ENCODE results near the gene TMX1. TPM values are rescaled to one million over a fixed set of nuclear protein-coding genes. Genes with fewer than 3 reads are reported as not detected.

TMX1 gene
- total and polyA plus RNA-seq, 5 donors, result 4.3 to 12.5 (median 9.9) TPM

DNA sequence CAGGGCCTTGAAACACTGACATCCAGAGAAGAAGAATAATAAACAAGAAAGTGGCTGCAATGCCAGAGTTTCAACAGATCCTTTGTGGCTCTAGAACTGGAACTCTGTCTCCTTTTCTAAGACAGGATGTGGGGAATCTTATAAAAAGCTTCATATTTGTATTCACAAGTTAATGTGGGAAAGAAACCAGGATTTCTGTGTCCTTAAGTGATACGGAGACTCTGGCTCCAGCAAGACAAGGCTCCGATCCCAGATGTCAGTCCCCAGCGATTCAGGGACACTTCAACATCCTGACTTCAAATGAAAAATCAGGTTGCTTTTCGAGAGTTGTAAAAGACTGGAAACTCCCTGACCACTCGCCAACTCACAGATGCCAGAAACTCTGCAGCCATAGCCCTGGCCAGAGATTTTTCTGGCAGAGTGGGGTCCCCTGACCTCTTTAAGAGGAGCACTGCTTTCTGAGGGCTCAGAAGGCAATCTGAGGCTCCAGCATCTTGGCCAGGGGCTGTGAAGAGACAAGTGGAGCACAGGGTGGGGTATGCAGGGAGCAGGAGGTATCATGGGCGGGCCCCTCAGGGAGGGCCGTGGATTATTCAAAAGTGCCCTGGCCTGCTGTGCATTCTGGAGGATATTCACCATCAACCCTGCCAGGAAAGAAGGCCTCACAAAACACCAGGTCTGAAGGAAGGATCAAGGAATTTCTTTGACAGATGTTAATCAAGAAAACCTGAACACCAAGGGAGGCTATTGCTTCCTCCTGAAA is 53.3 kb downstream of the TMX1 start:
- DNase-seq, result peak; percentile 52 to 82 (median 82)
- intact Hi-C loops (cut with DNase I), result no loop called here
- no peak overlapping the region for H3K4me3 ChIP-seq (ENCODE audit: low read length)
- WGBS, result 32% methylated on average over 7 of the region's 7 CpGs
- no peaks in the 10 kb centered on the region for H3K9me3 ChIP-seq (ENCODE audit: control insufficient read depth, low read length)
- H3K4me1 ChIP-seq (ENCODE audit: control insufficient read depth, insufficient read depth, low read length), result no peaks in the 10 kb centered on the region
- ATAC-seq, result peak; percentile 74 to 88
- H3K27ac ChIP-seq (ENCODE audit: low read length), result peak overlapping the region; percentile 51
- no peaks in the 10 kb centered on the region for H3K27me3 ChIP-seq (ENCODE audit: control insufficient read depth, insufficient read depth)

DNA sequence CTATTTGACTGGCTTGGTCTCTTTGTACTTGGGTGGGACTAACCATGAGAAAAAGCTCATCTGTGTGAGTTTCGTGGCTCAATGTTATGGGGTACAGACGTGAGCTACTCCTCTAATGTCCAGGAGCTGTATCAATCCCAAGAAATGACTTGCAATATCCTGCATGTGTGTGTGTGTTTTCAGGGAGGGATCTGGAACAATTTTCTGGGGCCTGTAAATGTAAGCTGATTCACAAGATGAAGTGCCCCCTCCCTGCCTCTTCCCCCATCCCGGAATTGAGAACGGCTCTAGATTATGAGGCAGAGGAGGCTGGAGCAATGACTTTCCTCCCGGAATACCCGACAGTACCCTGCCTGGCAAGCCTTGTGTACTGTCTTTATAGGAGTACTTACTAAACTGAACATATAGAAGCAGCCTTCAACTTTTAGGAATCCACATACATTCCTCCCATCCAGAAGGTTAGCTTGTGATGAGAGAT is 53.9 kb downstream of the TMX1 start:
- H3K9me3 ChIP-seq (ENCODE audit: control insufficient read depth, low read length), result no peaks in the 10 kb centered on the region
- no peak for DNase-seq
- H3K27ac ChIP-seq (ENCODE audit: low read length), result peak overlapping the region; percentile 37
- ATAC-seq, result peak in 1 of 2 donors; percentile 21
- no peaks in the 10 kb centered on the region for H3K4me1 ChIP-seq (ENCODE audit: control insufficient read depth, insufficient read depth, low read length)
- intact Hi-C loops (cut with DNase I), result no loop called here
- no peak overlapping the region for H3K4me3 ChIP-seq (ENCODE audit: low read length)
- no peaks in the 10 kb centered on the region for H3K27me3 ChIP-seq (ENCODE audit: control insufficient read depth, insufficient read depth)
- WGBS, result 73% methylated on average over 6 of the region's 6 CpGs

DNA sequence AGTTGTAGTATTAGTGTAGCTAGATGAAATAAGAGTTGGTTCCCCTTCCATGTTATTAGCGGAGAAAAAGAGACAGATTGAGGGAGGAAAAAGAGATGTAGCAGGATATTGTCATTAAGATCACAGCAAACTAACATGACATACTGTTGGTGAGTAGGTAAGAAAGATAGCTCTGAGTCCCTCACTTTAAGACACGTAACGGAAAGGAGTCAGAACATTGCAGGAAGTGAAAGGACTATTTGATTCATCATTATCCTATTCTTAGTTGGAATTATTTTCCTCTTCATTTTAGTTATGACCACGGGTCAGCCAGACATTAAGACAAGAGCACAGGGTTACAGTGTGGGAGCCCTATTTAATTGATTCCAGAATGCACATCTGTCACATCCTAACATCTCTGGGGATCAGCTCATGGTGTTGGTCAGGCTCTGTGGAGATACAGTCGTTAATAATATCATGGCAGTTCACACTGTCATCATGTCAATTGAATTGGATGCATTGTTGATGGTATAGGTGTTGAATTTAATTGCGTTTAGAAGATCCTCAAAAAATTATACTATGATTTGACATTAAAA is 55.0 kb downstream of the TMX1 start:
- H3K9me3 ChIP-seq (ENCODE audit: control insufficient read depth, low read length), result no peaks in the 10 kb centered on the region
- 64% methylated on average over 6 of the region's 6 CpGs for WGBS
- no peaks in the 10 kb centered on the region for H3K27me3 ChIP-seq (ENCODE audit: control insufficient read depth, insufficient read depth)
- intact Hi-C loops (cut with DNase I), result no loop called here
- no peak overlapping the region for H3K27ac ChIP-seq (ENCODE audit: low read length)
- DNase-seq (no peak), ATAC-seq (no peak)
- no peaks in the 10 kb centered on the region for H3K4me1 ChIP-seq (ENCODE audit: control insufficient read depth, insufficient read depth, low read length)
- H3K4me3 ChIP-seq (ENCODE audit: low read length), result no peak overlapping the region

DNA sequence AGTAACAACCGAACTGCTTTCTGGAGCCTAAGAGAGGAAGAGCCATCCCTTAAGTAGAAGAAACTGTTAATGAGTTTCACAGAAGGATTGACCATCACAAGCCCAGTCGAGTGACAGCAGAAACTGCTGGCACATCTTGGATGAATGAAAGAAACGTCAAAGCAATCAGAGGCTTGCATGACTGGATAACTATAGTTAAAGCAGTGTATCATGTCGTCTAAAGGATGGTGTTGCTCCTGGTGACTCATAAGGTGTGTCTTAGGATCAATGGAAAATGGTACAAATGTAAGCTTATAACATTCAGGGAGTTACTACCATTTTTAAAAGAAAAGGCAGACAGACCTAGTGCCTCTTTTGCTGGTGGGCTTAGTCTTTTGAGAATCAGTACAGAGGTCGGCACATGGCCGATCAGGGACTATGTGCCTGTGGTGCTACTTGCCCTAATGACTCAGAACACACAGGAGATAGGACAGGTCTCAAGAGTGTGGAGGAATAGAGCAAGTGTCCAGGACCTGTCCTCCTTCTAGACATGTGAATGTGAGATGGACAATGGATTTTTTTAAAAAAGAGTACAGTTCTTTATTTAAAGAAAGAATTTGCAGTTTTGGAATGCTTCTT is 55.7 kb downstream of the TMX1 start:
- DNase-seq (no peak), ATAC-seq (no peak)
- no peak overlapping the region for H3K4me3 ChIP-seq (ENCODE audit: low read length)
- no peaks in the 10 kb centered on the region for H3K9me3 ChIP-seq (ENCODE audit: control insufficient read depth, low read length)
- WGBS, result 77% methylated on average over 6 of the region's 6 CpGs
- intact Hi-C loops (cut with DNase I), result no loop called here
- no peak overlapping the region for H3K27ac ChIP-seq (ENCODE audit: low read length)
- H3K27me3 ChIP-seq (ENCODE audit: control insufficient read depth, insufficient read depth), result no peaks in the 10 kb centered on the region
- H3K4me1 ChIP-seq (ENCODE audit: control insufficient read depth, insufficient read depth, low read length), result no peaks in the 10 kb centered on the region

DNA sequence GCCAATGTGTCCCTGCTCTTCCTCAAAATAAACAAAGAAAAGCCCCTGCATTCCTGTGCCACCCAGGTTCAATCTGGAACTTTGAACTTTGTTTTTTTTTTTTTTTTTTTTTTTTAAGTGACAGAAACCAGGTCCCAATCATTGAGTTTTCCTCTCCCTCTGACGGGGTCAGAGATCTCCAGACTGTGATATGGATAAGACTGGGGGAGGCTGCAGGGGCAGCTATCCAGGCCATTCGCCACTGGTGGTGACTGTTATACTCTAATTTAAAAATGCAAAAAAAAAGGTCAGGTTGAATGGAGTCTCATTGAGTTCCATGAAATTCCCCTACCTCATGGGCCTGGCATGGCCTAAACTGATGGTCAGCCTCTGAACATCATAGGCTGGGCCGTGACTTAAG is 57.0 kb downstream of the TMX1 start:
- Histone ChIP-seq H3K4me1 (ENCODE audit: control insufficient read depth, insufficient read depth, low read length) (no peaks in the 10 kb centered on the region), H3K27me3 (ENCODE audit: control insufficient read depth, insufficient read depth) (no peaks in the 10 kb centered on the region), H3K9me3 (ENCODE audit: control insufficient read depth, low read length) (no peaks in the 10 kb centered on the region), H3K27ac (ENCODE audit: low read length) (no peak overlapping the region), H3K4me3 (ENCODE audit: low read length) (no peak overlapping the region)
- DNase-seq, result no peak
- ATAC-seq, result no peak
- intact Hi-C loops (cut with DNase I), result no loop called here
- WGBS, result 91% methylated on average over 3 of the region's 3 CpGs

DNA sequence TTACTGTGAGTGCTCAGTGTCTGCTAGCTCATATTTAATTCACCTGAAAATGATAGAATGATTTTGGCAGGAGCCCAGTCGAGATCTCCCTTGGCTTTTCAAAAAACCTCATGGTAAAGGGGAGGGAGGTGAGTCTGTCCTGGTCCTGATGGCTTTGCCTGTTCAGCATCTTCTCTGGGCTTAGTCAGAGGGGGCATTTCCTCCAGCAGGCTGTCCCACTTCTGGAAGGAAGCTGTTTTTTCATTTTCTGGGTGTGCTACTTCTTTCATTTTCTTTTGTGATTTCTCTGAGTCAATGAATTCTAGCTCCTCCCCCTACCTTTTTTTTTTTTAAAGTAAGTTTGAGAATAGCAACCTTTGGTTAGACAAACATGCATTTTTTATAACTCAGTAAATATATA is 58.8 kb downstream of the TMX1 start:
- WGBS, result 92% methylated on average over 1 of the region's 1 CpG

DNA sequence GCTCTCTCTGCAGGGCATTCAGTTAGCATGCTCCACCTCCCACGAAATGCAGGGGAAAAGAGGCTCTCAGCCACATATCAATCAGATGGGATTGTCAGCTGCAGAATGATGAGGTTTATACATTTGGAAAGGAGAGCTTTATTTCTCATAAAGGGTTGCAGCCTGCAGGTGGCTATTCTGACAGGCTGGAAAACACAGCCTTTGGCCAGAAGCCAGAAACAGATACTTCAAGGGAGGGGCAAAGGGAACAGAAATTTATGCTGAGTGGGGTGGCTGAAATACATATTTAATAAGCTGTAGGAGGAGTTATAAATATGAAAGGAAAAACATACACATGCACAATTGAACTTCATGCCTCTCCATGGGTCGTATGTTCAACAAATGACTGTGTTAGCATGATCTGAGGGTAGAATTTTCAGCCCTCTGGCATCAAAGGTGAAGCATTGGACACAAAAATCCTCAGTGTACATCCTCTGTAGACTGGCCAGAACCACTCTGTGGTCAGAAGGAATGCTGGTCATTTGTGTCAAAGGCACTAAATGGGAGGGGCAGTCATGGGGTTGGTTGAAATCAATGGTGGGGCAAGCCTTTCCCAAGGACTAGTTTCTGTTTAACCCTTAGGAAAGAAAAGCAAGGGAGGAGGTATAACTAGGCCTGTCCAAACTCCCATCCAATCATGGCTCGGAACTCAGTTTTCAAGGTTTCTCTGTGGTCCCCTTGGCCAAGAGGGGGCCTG is 62.4 kb downstream of the TMX1 start:
- no peaks in the 10 kb centered on the region for H3K4me1 ChIP-seq (ENCODE audit: control insufficient read depth, insufficient read depth, low read length)
- no peak overlapping the region for H3K4me3 ChIP-seq (ENCODE audit: low read length)
- 82% methylated on average over 3 of the region's 3 CpGs for WGBS
- H3K9me3 ChIP-seq (ENCODE audit: control insufficient read depth, low read length), result no peaks in the 10 kb centered on the region
- H3K27ac ChIP-seq (ENCODE audit: low read length), result no peak overlapping the region
- DNase-seq (no peak), ATAC-seq (no peak)
- intact Hi-C loops (cut with DNase I), result no loop called here
- no peaks in the 10 kb centered on the region for H3K27me3 ChIP-seq (ENCODE audit: control insufficient read depth, insufficient read depth)

More for the DNA sequence above, 58.8 kb downstream of the TMX1 start:
- no peaks in the 10 kb centered on the region for H3K9me3 ChIP-seq (ENCODE audit: control insufficient read depth, low read length)
- H3K4me1 ChIP-seq (ENCODE audit: control insufficient read depth, insufficient read depth, low read length), result no peaks in the 10 kb centered on the region
- no peaks in the 10 kb centered on the region for H3K27me3 ChIP-seq (ENCODE audit: control insufficient read depth, insufficient read depth)
- no peak overlapping the region for H3K4me3 ChIP-seq (ENCODE audit: low read length)
- intact Hi-C loops (cut with DNase I), result no loop called here
- no peak for ATAC-seq
- DNase-seq, result no peak
- H3K27ac ChIP-seq (ENCODE audit: low read length), result no peak overlapping the region

DNA sequence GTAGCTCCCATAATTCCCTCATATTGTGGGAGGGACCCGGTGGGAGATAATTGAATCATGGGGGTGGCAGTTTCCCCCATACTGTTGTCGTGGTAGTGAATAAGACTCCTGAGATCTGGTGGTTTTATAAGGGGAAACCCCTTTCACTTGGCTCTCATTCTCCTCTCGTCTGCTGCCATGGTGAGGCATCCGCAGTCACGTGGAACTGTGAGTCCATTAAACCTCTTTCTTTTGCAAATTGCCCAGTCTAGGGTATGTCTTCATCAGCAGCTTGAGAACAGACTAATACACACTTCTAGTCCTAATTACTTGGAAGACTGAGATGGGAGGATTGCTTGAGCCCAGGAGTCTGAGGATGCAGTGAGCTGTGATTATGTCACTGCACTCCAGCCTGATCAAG is 64.4 kb downstream of the TMX1 start:
- H3K4me1 ChIP-seq (ENCODE audit: control insufficient read depth, insufficient read depth, low read length), result no peaks in the 10 kb centered on the region
- intact Hi-C loops (cut with DNase I), result no loop called here
- WGBS, result 79% methylated on average over 5 of the region's 5 CpGs
- no peak overlapping the region for H3K27ac ChIP-seq (ENCODE audit: low read length)
- no peaks in the 10 kb centered on the region for H3K27me3 ChIP-seq (ENCODE audit: control insufficient read depth, insufficient read depth)
- DNase-seq (no peak), ATAC-seq (no peak)
- no peak overlapping the region for H3K4me3 ChIP-seq (ENCODE audit: low read length)
- H3K9me3 ChIP-seq (ENCODE audit: control insufficient read depth, low read length), result no peaks in the 10 kb centered on the region

DNA sequence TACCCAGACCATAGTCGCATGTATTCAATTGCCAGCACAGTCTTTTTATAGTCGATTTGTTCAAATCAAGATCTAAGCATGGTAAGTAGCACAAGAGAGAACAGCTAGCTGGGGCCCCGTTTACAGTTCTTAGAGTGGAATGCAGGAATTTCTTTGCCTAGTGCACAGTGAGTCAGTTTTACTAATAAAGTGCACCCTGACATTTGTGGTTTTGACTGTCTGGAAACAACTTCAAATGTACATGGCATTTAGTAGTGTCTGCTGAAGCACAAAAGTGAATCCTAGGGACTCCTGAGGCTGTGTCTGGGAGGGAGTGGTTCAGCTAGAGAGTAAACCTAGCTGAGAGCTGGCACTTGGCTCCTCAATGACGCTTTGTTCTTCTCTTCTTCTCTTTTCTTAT is 64.9 kb downstream of the TMX1 start:
- intact Hi-C loops (cut with DNase I), result no loop called here
- ATAC-seq (no peak), DNase-seq (no peak)
- H3K27me3 ChIP-seq (ENCODE audit: control insufficient read depth, insufficient read depth), result no peaks in the 10 kb centered on the region
- no peaks in the 10 kb centered on the region for H3K4me1 ChIP-seq (ENCODE audit: control insufficient read depth, insufficient read depth, low read length)
- WGBS, result 73% methylated on average over 4 of the region's 4 CpGs
- no peak overlapping the region for H3K4me3 ChIP-seq (ENCODE audit: low read length)
- H3K27ac ChIP-seq (ENCODE audit: low read length), result no peak overlapping the region
- no peaks in the 10 kb centered on the region for H3K9me3 ChIP-seq (ENCODE audit: control insufficient read depth, low read length)

DNA sequence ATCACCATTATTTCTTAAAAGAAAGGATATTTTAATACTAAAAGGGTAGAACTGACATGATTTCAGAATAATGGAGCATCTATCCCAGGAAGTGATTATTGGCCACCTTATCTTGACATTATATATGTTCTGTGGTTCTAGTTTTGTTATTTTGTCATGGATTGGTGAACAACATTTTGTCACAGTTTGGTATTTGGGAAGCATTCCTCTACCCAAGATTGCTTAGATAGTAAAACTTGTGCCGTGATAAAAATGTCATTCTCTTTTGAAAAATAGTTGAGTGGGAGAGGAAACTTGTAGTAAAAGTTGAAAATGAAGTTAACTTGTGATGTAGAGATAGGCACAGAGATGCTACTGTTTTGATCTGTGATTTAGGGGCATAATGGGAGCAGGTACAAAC is 65.7 kb downstream of the TMX1 start:
- 92% methylated on average over 1 of the region's 1 CpG for WGBS
- H3K27me3 ChIP-seq (ENCODE audit: control insufficient read depth, insufficient read depth), result no peaks in the 10 kb centered on the region

More for the DNA sequence above, 65.7 kb downstream of the TMX1 start:
- no peak overlapping the region for H3K27ac ChIP-seq (ENCODE audit: low read length)
- H3K4me1 ChIP-seq (ENCODE audit: control insufficient read depth, insufficient read depth, low read length), result no peaks in the 10 kb centered on the region
- H3K9me3 ChIP-seq (ENCODE audit: control insufficient read depth, low read length), result no peaks in the 10 kb centered on the region
- no peak for DNase-seq
- intact Hi-C loops (cut with DNase I), result no loop called here
- no peak for ATAC-seq
- no peak overlapping the region for H3K4me3 ChIP-seq (ENCODE audit: low read length)

Data from right cardiac atrium (tissue), 5 donors.